ENCODE measurements around the gene NHSL2. TPM values are rescaled to one million over a fixed set of nuclear protein-coding genes. Genes with fewer than 3 reads are reported as not detected.

The NHSL2 gene
- total and polyA plus RNA-seq, 8 donors = 0.59 to 3.9 (median 0.95) TPM

DNA sequence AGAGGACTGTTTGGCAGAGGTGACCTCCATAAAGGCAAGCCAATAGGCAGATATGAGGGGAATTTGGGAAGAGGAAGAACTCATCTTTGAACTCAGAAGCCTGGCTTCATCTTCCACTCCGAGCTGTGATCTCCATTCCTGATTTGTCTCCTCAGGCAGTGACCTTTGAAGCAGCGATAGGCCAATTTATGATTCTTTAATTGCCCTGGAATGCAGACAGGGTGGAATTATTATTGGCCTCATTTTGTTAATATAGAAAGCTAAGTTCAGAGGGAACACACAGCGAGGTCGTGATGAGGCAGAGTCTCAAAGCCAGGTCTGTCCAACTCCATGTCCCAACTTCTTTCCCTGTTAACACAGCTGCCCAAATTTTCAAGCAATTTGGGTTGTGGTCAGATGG lies 204.2 kb downstream of the NHSL2 start:
- intact Hi-C loops (cut with DNase I) = no loop called here
- no peak for DNase-seq
- FAIRE-seq = no peak

DNA sequence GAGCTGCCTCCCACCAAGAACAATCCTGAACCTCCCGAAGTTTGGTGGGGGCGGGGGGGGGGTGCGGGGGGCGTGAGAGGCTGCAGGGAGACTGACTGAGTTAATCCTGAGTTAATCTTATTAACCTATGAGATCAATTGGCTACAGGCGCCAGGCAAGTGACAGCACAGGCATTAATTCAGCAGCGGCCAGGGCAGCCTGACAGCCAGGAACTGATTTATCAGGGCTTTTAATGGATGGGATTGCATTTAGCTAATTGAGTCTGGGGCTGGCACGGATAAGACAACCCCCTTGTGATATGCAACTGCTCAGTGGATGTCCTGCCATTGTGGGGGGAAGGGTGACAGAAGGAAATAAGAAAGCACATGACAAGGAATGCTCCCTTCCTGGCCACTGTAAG lies 204.7 kb downstream of the NHSL2 start:
- Histone ChIP-seq H3K36me3 (no peaks in the 10 kb centered on the region), H3K27ac (no peak overlapping the region), H3K4me3 (no peak overlapping the region), H3K9me3 (no peaks in the 10 kb centered on the region), H3K4me1 (no peaks in the 10 kb centered on the region), H3K27me3 (no peaks in the 10 kb centered on the region)
- TF ChIP-seq, protein P1, sequence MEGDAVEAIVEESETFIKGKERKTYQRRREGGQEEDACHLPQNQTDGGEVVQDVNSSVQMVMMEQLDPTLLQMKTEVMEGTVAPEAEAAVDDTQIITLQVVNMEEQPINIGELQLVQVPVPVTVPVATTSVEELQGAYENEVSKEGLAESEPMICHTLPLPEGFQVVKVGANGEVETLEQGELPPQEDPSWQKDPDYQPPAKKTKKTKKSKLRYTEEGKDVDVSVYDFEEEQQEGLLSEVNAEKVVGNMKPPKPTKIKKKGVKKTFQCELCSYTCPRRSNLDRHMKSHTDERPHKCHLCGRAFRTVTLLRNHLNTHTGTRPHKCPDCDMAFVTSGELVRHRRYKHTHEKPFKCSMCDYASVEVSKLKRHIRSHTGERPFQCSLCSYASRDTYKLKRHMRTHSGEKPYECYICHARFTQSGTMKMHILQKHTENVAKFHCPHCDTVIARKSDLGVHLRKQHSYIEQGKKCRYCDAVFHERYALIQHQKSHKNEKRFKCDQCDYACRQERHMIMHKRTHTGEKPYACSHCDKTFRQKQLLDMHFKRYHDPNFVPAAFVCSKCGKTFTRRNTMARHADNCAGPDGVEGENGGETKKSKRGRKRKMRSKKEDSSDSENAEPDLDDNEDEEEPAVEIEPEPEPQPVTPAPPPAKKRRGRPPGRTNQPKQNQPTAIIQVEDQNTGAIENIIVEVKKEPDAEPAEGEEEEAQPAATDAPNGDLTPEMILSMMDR (IDR thresholded peaks at IDR 0.05) = no peak
- DNase-seq (peak in 1 of 6 donors; percentile 21), FAIRE-seq (no peak), ATAC-seq (no peak)
- intact Hi-C loops (cut with DNase I) = no loop called here
- 24 to 34% methylated on average over 7 of the region's 7 CpGs for WGBS, 2 donors

More for the DNA sequence above, 204.2 kb downstream of the NHSL2 start:
- Histone ChIP-seq H3K27ac (no peak overlapping the region), H3K4me3 (no peak overlapping the region), H3K4me1 (no peaks in the 10 kb centered on the region), H3K9me3 (no peaks in the 10 kb centered on the region), H3K27me3 (no peaks in the 10 kb centered on the region), H3K36me3 (no peaks in the 10 kb centered on the region)
- WGBS, 2 donors = 71 to 72% methylated on average over 4 of the region's 4 CpGs
- TF ChIP-seq, protein P1 (IDR thresholded peaks at IDR 0.05) = no peak
- ATAC-seq = no peak

DNA sequence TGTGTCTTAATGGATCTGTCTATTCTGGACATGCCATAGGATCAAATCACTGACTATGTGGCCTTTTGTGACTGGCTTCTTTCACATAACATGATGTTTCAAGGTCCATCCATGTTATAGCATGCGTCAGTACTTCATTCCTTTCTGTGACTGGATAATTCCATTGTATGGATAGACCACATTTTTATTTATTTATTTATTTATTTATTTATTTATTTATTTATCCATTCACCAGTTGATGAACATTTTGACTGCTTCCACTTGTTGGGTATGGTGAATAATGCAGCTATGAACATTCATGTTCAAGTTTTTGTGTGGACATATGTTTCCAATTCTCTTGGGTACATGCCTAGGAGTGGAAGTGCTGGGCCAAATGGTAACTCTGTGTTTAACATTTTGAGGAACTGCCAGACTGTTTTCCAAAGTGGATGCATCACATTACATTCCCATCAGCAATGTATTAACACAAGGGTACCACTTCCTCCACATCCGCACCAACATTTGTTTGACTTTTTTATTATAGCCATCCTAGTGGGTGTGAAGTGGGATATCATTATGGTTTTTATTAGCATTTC lies 207.1 kb downstream of the NHSL2 start:
- Histone ChIP-seq H3K9me3 (no peaks in the 10 kb centered on the region), H3K4me3 (no peak overlapping the region), H3K27me3 (no peaks in the 10 kb centered on the region), H3K4me1 (no peaks in the 10 kb centered on the region), H3K27ac (no peak overlapping the region), H3K36me3 (no peaks in the 10 kb centered on the region)
- ATAC-seq (no peak), DNase-seq (no peak), FAIRE-seq (no peak)
- WGBS, 2 donors = 89 to 96% methylated on average over 2 of the region's 2 CpGs
- intact Hi-C loops (cut with DNase I) = no loop called here
- TF ChIP-seq, protein P1 (IDR thresholded peaks at IDR 0.05) = no peak

DNA sequence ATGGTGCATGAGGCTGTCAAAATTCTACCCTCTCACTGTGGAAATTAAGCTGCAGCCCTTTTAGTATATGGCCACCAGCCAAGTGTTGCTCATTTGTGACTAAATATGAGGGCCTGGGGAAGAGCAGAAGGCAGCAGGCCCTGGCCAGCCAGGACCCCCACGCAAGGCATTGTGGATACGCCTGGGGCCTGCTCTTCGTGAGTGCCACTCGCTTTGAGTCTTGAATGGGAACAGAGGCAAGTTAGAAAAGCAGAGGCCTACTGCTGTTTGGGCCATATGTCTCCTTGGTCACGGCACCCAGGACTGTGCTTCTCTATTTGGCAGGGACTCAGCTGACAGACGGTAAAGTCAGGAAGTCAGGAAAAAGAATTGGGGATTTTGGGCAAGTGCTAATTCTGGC lies 210.2 kb downstream of the NHSL2 start:
- Histone ChIP-seq H3K9me3 (no peaks in the 10 kb centered on the region), H3K4me1 (no peaks in the 10 kb centered on the region), H3K4me3 (no peak overlapping the region), H3K36me3 (no peaks in the 10 kb centered on the region), H3K27me3 (peaks cover 0 to 10% (median 0%) of the 10 kb centered on the region in 4 donors), H3K27ac (no peak overlapping the region)
- ATAC-seq (peak in 2 of 4 donors; percentile 31 to 34), FAIRE-seq (no peak), DNase-seq (peak in 1 of 6 donors; percentile 43)
- TF ChIP-seq, protein P1 (IDR thresholded peaks at IDR 0.05) = no peak
- WGBS, 2 donors = 82 to 85% methylated on average over 6 of the region's 6 CpGs
- intact Hi-C loops (cut with DNase I) = loop anchor here in 1 of 3 donors (10.0 kb wide), 1 partner anchor 96 kb away; no protein-coding TSS in a partner anchor

DNA sequence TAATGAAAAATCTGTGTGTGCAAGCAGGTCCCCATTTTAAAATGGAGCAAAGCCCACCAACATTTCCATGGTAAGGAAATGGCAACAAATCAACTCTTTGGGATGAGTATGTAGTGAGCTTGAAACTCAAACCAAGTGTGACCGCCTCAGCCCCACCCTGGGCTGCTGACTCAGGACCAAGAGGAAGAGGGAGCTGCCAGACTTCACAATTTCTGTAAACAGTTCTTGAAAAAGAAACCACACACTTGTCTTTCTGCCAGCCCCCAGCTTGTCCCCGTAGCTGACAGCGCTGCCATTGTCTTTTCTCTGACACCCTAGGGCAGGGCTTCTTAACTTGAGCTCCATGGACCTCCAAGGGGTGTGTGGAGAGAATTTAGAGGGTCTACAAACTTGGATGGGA lies 210.7 kb downstream of the NHSL2 start:
- ATAC-seq (peak in 3 of 4 donors; percentile 28 to 72 (median 71)), FAIRE-seq (no peak)
- TF ChIP-seq, protein P1 (IDR thresholded peaks at IDR 0.05) = no peak

More for the DNA sequence above, 210.7 kb downstream of the NHSL2 start:
- H3K36me3 ChIP-seq = no peaks in the 10 kb centered on the region
- H3K27me3 ChIP-seq = peaks cover 0 to 10% (median 0%) of the 10 kb centered on the region in 4 donors
- intact Hi-C loops (cut with DNase I) = loop anchor here in 1 of 3 donors (10.0 kb wide), 1 partner anchor 97 kb away; no protein-coding TSS in a partner anchor
- no peak overlapping the region for H3K4me3 ChIP-seq
- no peaks in the 10 kb centered on the region for H3K9me3 ChIP-seq
- 74% methylated on average over 3 of the region's 3 CpGs for WGBS, 2 donors
- no peak overlapping the region for H3K27ac ChIP-seq
- peak in 1 of 6 donors; percentile 29 for DNase-seq
- H3K4me1 ChIP-seq = peaks cover 0 to 3% (median 0%) of the 10 kb centered on the region in 3 donors

All from pancreas (tissue), 10 donors.